Measurements from ENCODE around the gene KCTD12. TPM values are rescaled to one million over a fixed set of nuclear protein-coding genes. Genes with fewer than 3 reads are reported as not detected.

The KCTD12 gene
- polyA plus RNA-seq, 1 donor = 101 TPM

DNA sequence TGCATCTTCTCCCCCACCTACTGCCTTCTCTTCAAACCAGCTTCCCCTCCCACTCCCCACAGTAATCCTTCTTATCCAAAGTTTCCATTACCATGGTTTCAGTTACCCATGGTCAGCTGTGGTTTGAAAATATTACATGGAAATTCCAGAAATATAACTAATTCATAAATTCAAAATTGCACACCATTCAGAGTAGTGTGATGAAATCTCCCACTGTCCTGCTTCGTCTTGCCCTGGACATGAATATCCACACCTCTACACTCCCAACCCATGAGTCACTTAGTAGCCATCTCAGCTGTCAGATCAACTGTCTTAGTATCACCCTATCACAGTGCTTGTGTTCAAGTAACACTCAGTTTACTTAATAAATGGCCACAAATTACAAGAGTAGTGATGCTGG lies 3.8 kb upstream of the KCTD12 start:
- WGBS (ENCODE audit: insufficient coverage, low lambda C conversion rate) = no CpG with 5 or more reads among the region's 1 CpG

DNA sequence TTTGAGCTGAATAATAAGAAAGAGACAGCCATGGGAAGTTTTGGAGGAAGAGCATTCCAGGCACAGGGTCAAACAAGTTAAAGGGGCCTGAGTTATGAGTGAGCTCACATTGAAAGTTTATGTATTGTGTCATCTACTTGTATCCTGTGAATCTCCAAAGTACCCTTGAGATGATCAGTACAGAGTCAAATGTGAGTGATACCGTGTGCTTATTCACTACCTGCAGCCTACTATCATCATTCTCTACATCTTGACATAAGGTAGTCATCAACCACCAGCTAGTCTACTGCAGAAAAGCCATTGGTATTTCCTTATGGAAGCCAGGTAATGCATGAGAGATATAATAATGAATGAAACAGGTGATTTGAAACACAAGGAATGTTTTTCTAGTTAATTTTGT lies 3.0 kb upstream of the KCTD12 start:
- WGBS (ENCODE audit: insufficient coverage, low lambda C conversion rate) = no CpG with 5 or more reads among the region's 1 CpG

More for the DNA sequence above, 3.8 kb upstream of the KCTD12 start:
- Histone ChIP-seq H3K27me3 (ENCODE audit: control insufficient read depth, insufficient read depth, low read length) (no peaks in the 10 kb centered on the region), H3K9me3 (ENCODE audit: control insufficient read depth, low read depth, low read length) (no peaks in the 10 kb centered on the region), H3K27ac (ENCODE audit: low read length) (no peak overlapping the region), H3K4me1 (ENCODE audit: control insufficient read depth, insufficient read depth, low read length) (peaks cover 14% of the 10 kb centered on the region), H3K4me3 (ENCODE audit: low read length) (no peak overlapping the region), H3K36me3 (ENCODE audit: control insufficient read depth, insufficient read depth, low read length) (no peaks in the 10 kb centered on the region)
- no peak for DNase-seq

DNA sequence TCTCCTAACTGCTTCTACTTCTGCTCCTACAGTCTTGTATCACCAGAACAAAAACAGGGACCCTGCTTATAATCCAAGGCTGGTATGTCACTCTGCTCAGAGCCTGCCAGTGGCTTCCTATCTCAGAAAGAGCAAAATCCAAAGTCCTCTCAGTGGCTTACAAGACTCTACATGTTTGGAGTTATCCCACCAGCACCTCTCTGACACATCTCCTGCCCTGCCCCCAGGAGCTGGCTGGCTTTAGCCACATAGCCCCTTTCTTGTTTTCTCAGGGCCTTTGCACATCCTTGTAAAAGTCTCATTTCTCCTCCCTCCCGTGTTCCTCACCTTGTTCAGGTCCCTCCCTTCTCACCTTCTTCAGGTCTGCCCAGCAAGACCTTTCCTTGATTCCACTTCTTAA lies 2.2 kb upstream of the KCTD12 start:
- WGBS (ENCODE audit: insufficient coverage, low lambda C conversion rate) = 86% methylated on average over 1 of the region's 1 CpG
- Histone ChIP-seq H3K4me3 (ENCODE audit: low read length) (no peak overlapping the region), H3K27ac (ENCODE audit: low read length) (no peak overlapping the region), H3K36me3 (ENCODE audit: control insufficient read depth, insufficient read depth, low read length) (no peaks in the 10 kb centered on the region), H3K27me3 (ENCODE audit: control insufficient read depth, insufficient read depth, low read length) (no peaks in the 10 kb centered on the region), H3K4me1 (ENCODE audit: control insufficient read depth, insufficient read depth, low read length) (peaks cover 14% of the 10 kb centered on the region), H3K9me3 (ENCODE audit: control insufficient read depth, low read depth, low read length) (no peaks in the 10 kb centered on the region)
- peak in 1 of 2 donors; percentile 48 for DNase-seq

More for the DNA sequence above, 3.0 kb upstream of the KCTD12 start:
- no peak overlapping the region for H3K27ac ChIP-seq (ENCODE audit: low read length)
- DNase-seq = no peak
- H3K9me3 ChIP-seq (ENCODE audit: control insufficient read depth, low read depth, low read length) = no peaks in the 10 kb centered on the region
- no peak overlapping the region for H3K4me3 ChIP-seq (ENCODE audit: low read length)
- H3K4me1 ChIP-seq (ENCODE audit: control insufficient read depth, insufficient read depth, low read length) = peaks cover 14% of the 10 kb centered on the region
- H3K36me3 ChIP-seq (ENCODE audit: control insufficient read depth, insufficient read depth, low read length) = no peaks in the 10 kb centered on the region
- no peaks in the 10 kb centered on the region for H3K27me3 ChIP-seq (ENCODE audit: control insufficient read depth, insufficient read depth, low read length)

DNA sequence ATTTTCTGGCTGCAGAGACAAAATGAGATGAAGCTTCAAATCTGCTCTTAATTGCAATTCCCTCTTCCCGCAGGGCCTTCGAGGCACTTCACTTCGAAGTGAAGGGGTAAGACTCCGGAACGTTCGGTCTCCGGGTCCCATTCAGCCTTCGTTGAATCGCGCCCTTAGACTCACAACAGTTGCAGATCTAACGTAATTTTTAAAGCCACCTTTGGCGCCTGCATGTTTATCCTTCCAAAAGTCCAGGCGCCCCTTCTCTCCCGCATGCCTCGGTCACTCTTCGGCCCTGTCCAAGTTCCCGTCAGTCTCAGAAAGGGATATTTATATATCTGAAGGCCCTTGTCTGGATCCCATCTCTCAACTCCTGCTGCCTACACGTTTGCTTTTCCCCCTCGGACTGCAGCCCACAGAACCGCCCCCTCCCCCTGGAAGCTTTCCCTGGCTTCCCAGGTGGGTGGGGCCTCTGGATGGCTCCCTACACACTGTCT lies 915 bp upstream of the KCTD12 start:
- peaks cover 14% of the 10 kb centered on the region for H3K4me1 ChIP-seq (ENCODE audit: control insufficient read depth, insufficient read depth, low read length)
- no peaks in the 10 kb centered on the region for H3K9me3 ChIP-seq (ENCODE audit: control insufficient read depth, low read depth, low read length)
- peak overlapping the region; percentile 63 for H3K4me3 ChIP-seq (ENCODE audit: low read length)
- peak; percentile 14 to 35 for DNase-seq
- peak overlapping the region; percentile 82 for H3K27ac ChIP-seq (ENCODE audit: low read length)
- H3K27me3 ChIP-seq (ENCODE audit: control insufficient read depth, insufficient read depth, low read length) = no peaks in the 10 kb centered on the region
- no CpG with 5 or more reads among the region's 20 CpGs for WGBS (ENCODE audit: insufficient coverage, low lambda C conversion rate)
- peaks cover 3% of the 10 kb centered on the region for H3K36me3 ChIP-seq (ENCODE audit: control insufficient read depth, insufficient read depth, low read length)

DNA sequence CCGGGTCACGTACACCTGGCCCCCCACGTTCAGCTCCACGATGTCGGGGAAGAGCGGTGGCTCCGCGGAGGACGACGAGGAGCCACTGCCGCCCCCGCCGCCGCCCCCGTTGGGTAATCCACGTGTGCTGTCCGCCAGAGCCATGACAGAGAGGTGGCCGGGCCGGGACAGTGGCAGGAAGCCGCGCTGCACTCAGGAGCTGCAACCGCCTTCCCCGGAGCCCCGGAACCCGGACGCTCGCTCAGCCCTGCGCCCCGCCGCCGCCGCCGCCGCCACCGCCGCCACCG lies 257 bp downstream of the KCTD12 start:
- no peak for DNase-seq
- H3K27me3 ChIP-seq (ENCODE audit: control insufficient read depth, insufficient read depth, low read length) = no peaks in the 10 kb centered on the region
- peak overlapping the region; percentile 88 for H3K4me3 ChIP-seq (ENCODE audit: low read length)
- no CpG with 5 or more reads among the region's 37 CpGs for WGBS (ENCODE audit: insufficient coverage, low lambda C conversion rate)
- peak overlapping the region; percentile 78 for H3K27ac ChIP-seq (ENCODE audit: low read length)
- peaks cover 6% of the 10 kb centered on the region for H3K36me3 ChIP-seq (ENCODE audit: control insufficient read depth, insufficient read depth, low read length)
- peaks cover 14% of the 10 kb centered on the region for H3K4me1 ChIP-seq (ENCODE audit: control insufficient read depth, insufficient read depth, low read length)
- H3K9me3 ChIP-seq (ENCODE audit: control insufficient read depth, low read depth, low read length) = no peaks in the 10 kb centered on the region

DNA sequence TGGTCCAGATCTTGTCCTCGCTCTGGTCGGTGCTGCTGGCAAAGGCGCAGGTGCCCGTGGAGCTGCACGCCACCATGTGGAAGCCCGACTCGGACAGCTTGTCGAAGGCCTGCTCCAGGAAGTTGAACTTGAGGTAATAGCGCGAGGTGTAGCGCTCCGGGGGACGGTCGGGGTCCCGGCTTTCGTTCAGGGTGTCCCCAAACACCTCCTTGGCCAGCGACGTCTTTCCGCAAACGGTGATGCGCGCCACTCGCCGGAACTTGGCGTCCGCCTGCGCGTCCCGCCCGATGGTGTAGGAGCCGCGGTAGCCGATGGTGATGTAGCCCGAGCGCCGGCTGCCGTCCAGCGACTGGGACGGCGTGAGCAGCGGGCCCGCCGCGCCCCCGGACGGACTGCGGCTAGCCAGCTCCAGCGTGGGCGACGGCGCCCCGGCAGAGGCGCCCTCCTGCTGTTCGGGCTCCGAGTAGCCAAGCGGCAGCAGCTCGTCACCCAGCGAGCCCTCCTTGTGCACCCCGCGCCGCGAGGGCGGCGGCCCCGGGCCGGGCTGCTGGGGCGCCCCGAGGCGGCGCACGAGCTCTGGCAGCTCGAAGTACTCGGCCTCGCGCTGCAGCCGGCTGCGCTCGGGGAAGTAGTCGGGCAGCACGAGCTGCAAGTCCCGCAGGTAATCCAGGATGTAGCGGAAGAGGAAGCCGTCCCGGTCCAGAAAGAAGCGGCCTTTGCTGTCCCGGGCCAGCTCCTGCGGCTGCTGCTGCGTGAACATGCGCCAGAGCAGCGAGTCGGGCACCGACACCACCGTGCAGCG lies 801 bp downstream of the KCTD12 start:
- peaks cover 14% of the 10 kb centered on the region for H3K4me1 ChIP-seq (ENCODE audit: control insufficient read depth, insufficient read depth, low read length)
- no CpG with 5 or more reads among the region's 94 CpGs for WGBS (ENCODE audit: insufficient coverage, low lambda C conversion rate)
- H3K27me3 ChIP-seq (ENCODE audit: control insufficient read depth, insufficient read depth, low read length) = no peaks in the 10 kb centered on the region
- H3K9me3 ChIP-seq (ENCODE audit: control insufficient read depth, low read depth, low read length) = no peaks in the 10 kb centered on the region
- DNase-seq = peak; percentile 76 to 89
- H3K36me3 ChIP-seq (ENCODE audit: control insufficient read depth, insufficient read depth, low read length) = peaks cover 6% of the 10 kb centered on the region
- peak overlapping the region; percentile 78 for H3K27ac ChIP-seq (ENCODE audit: low read length)
- H3K4me3 ChIP-seq (ENCODE audit: low read length) = peak overlapping the region; percentile 88

DNA sequence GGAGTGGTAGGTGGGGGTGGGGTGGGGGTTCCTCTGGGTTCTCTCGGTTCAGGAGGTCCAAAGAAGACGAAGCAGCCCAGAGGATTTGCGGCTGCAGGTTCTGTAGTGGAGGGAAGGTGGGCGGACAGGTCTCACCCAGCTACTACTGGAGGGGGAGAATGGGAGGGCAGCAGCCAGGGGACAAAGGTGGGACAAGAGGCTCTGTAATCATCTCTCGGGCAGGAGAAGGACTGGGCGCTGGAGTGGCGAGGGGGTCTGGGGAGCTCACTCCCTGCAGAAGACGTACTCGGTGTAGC lies 1.4 kb downstream of the KCTD12 start:
- peak overlapping the region; percentile 88 for H3K4me3 ChIP-seq (ENCODE audit: low read length)
- peaks cover 6% of the 10 kb centered on the region for H3K36me3 ChIP-seq (ENCODE audit: control insufficient read depth, insufficient read depth, low read length)
- no peak for DNase-seq
- no peaks in the 10 kb centered on the region for H3K9me3 ChIP-seq (ENCODE audit: control insufficient read depth, low read depth, low read length)
- peak overlapping the region; percentile 61 for H3K27ac ChIP-seq (ENCODE audit: low read length)
- no peaks in the 10 kb centered on the region for H3K27me3 ChIP-seq (ENCODE audit: control insufficient read depth, insufficient read depth, low read length)
- WGBS (ENCODE audit: insufficient coverage, low lambda C conversion rate) = no CpG with 5 or more reads among the region's 9 CpGs
- H3K4me1 ChIP-seq (ENCODE audit: control insufficient read depth, insufficient read depth, low read length) = peaks cover 14% of the 10 kb centered on the region

DNA sequence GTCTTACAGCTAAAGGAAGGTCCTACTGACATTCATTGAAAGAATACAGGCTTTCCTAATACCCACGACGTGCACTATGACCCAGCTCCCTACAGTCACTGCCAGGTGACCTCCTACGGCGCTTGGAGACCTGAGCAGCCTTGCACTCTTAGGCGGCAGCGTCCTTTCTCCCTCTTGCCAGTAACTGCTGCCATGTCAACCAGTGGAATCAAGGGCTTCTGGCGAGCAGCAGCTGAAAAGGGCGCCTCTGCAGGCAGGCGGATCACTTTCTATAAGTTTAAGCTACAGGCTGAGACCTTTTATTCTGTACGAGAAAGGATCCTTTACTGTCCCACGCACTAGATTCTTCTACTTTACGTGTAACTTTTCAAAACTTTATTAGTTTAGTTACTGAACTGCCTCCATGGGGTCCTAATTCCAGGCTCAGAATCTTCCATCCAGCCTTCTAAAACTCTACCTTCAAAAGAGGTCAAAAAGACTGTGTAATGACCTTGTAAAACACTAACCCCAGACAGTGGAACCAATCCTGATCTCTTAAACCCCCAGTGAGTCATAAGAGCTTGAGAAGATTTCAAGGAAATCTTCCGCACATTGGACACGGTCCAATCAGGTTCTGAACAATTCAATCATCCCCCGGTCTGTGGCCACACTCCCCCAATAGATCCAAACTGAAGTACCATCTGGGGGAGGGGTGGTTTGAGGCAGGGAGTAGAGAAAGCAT lies 1.9 kb downstream of the KCTD12 start:
- peak overlapping the region; percentile 88 for H3K4me3 ChIP-seq (ENCODE audit: low read length)
- WGBS (ENCODE audit: insufficient coverage, low lambda C conversion rate) = no CpG with 5 or more reads among the region's 15 CpGs
- no peaks in the 10 kb centered on the region for H3K9me3 ChIP-seq (ENCODE audit: control insufficient read depth, low read depth, low read length)
- no peaks in the 10 kb centered on the region for H3K27me3 ChIP-seq (ENCODE audit: control insufficient read depth, insufficient read depth, low read length)
- peaks cover 14% of the 10 kb centered on the region for H3K4me1 ChIP-seq (ENCODE audit: control insufficient read depth, insufficient read depth, low read length)
- H3K27ac ChIP-seq (ENCODE audit: low read length) = peak overlapping the region; percentile 49
- H3K36me3 ChIP-seq (ENCODE audit: control insufficient read depth, insufficient read depth, low read length) = peaks cover 6% of the 10 kb centered on the region
- DNase-seq = peak; percentile 53 to 75

DNA sequence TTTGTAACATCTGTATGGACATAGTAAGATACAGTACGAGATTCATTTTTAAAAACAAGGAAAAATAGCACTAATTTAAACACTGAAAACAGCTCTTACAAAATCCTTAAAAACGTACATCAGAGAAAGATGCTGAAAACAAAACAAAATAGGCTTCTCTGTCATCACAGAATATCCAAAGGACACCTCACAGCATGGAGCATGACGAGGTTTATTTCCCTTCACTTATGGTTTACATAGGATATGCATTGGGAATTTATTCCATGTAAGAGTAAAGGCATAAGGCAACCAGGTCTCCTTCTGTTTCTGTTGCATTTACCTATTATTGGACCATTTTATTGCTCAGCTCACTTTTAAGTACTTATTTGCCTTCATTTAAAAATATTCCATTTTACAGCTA lies 3.0 kb downstream of the KCTD12 start:
- H3K9me3 ChIP-seq (ENCODE audit: control insufficient read depth, low read depth, low read length) = no peaks in the 10 kb centered on the region
- no peaks in the 10 kb centered on the region for H3K27me3 ChIP-seq (ENCODE audit: control insufficient read depth, insufficient read depth, low read length)
- H3K36me3 ChIP-seq (ENCODE audit: control insufficient read depth, insufficient read depth, low read length) = peaks cover 6% of the 10 kb centered on the region
- peaks cover 9% of the 10 kb centered on the region for H3K4me1 ChIP-seq (ENCODE audit: control insufficient read depth, insufficient read depth, low read length)
- no peak overlapping the region for H3K27ac ChIP-seq (ENCODE audit: low read length)
- H3K4me3 ChIP-seq (ENCODE audit: low read length) = peak overlapping the region; percentile 88
- 60% methylated on average over 3 of the region's 3 CpGs for WGBS (ENCODE audit: insufficient coverage, low lambda C conversion rate)
- peak in 1 of 2 donors; percentile 16 for DNase-seq

DNA sequence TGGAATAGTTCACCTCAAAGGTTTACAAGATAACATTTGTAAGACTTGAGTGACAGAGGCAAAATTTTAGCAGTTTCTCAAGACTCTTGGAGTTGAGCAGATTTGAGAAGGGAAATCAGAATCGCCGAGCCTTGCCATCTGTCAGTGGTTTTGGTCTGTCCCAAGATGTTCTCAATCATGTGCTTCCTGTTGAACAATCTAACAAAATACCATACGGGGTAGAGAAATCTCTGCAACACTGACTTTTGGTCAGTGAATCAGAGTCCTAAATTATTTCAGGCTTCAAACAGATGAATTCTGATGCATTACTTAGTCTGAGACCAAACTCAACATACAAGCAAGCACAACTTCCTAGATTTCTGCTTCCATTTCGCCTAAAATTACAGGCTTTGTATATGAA lies 3.8 kb downstream of the KCTD12 start:
- no peak for DNase-seq
- Histone ChIP-seq H3K27ac (ENCODE audit: low read length) (no peak overlapping the region), H3K9me3 (ENCODE audit: control insufficient read depth, low read depth, low read length) (no peaks in the 10 kb centered on the region), H3K4me1 (ENCODE audit: control insufficient read depth, insufficient read depth, low read length) (peaks cover 6% of the 10 kb centered on the region), H3K27me3 (ENCODE audit: control insufficient read depth, insufficient read depth, low read length) (no peaks in the 10 kb centered on the region), H3K4me3 (ENCODE audit: low read length) (peak overlapping the region; percentile 15), H3K36me3 (ENCODE audit: control insufficient read depth, insufficient read depth, low read length) (peaks cover 6% of the 10 kb centered on the region)
- WGBS (ENCODE audit: insufficient coverage, low lambda C conversion rate) = no CpG with 5 or more reads among the region's 4 CpGs

Measured in large intestine (tissue), 3 donors.